ENCODE results near the gene CELF2.
"Not testable (repeated sequence)": the region's sequence is repeated elsewhere in the genome, so short reads cannot be mapped to it uniquely, and the experiment has no call there.

Gene CELF2

GRCh38 chr10:10993785-10994184, 23.9 kb upstream of the CELF2 start:
- no peak for TF ChIP-seq POLR2A (IDR thresholded peaks at IDR 0.05; ENCODE audit: low read depth, low read length)
- no peak for FAIRE-seq
- DNase-seq (ENCODE audit: insufficient read length, low spot score) = no peak

- TF ChIP-seq POLR2A (IDR thresholded peaks at IDR 0.05; ENCODE audit: low read depth, low read length) = no peak
- DNase-seq (ENCODE audit: insufficient read length, low spot score) (no peak), FAIRE-seq (no peak)
Measured at GRCh38 chr10:10994360-10994759, 23.3 kb upstream of the CELF2 start.

- TF ChIP-seq POLR2A (IDR thresholded peaks at IDR 0.05; ENCODE audit: low read depth, low read length) = no peak
- FAIRE-seq = no peak
- no peak for DNase-seq (ENCODE audit: insufficient read length, low spot score)
Measured at GRCh38 chr10:10995120-10995519, 22.6 kb upstream of the CELF2 start.

- DNase-seq (ENCODE audit: insufficient read length, low spot score) (no peak), FAIRE-seq (no peak)
Measured at GRCh38 chr10:10996966-10997620, 20.6 kb upstream of the CELF2 start.

GRCh38 chr10:10999501-10999900, 18.2 kb upstream of the CELF2 start:
- FAIRE-seq; DNase-seq (ENCODE audit: insufficient read length, low spot score): not testable (repeated sequence)

More at GRCh38 chr10:10996966-10997620, 20.6 kb upstream of the CELF2 start:
- no peak for TF ChIP-seq POLR2A (IDR thresholded peaks at IDR 0.05; ENCODE audit: low read depth, low read length)

GRCh38 chr10:11002485-11002884, 15.2 kb upstream of the CELF2 start:
- FAIRE-seq (no peak), DNase-seq (ENCODE audit: insufficient read length, low spot score) (no peak)
- no peak for TF ChIP-seq POLR2A (IDR thresholded peaks at IDR 0.05; ENCODE audit: low read depth, low read length)

GRCh38 chr10:11002916-11003315, 14.8 kb upstream of the CELF2 start:
- TF ChIP-seq POLR2A (IDR thresholded peaks at IDR 0.05; ENCODE audit: low read depth, low read length) = no peak
- no peak for DNase-seq (ENCODE audit: insufficient read length, low spot score)
- FAIRE-seq = no peak

- DNase-seq (ENCODE audit: insufficient read length, low spot score) = no peak
- TF ChIP-seq POLR2A (IDR thresholded peaks at IDR 0.05; ENCODE audit: low read depth, low read length) = no peak
- FAIRE-seq = no peak
Measured at GRCh38 chr10:11003679-11004078, 14.0 kb upstream of the CELF2 start.

GRCh38 chr10:11004144-11005077, 13.3 kb upstream of the CELF2 start:
- FAIRE-seq (no peak), DNase-seq (ENCODE audit: insufficient read length, low spot score) (no peak)
- no peak for TF ChIP-seq POLR2A (IDR thresholded peaks at IDR 0.05; ENCODE audit: low read depth, low read length)

- no peak for TF ChIP-seq POLR2A (IDR thresholded peaks at IDR 0.05; ENCODE audit: low read depth, low read length)
- DNase-seq (ENCODE audit: insufficient read length, low spot score) (no peak), FAIRE-seq (no peak)
Measured at GRCh38 chr10:11005725-11006427, 11.8 kb upstream of the CELF2 start.

- FAIRE-seq (no peak), DNase-seq (ENCODE audit: insufficient read length, low spot score) (no peak)
- TF ChIP-seq POLR2A (IDR thresholded peaks at IDR 0.05; ENCODE audit: low read depth, low read length) = no peak
Measured at GRCh38 chr10:11006428-11006825, 11.2 kb upstream of the CELF2 start.

GRCh38 chr10:11007476-11008020, 10.1 kb upstream of the CELF2 start:
- FAIRE-seq (no peak), DNase-seq (ENCODE audit: insufficient read length, low spot score) (no peak)
- TF ChIP-seq POLR2A (IDR thresholded peaks at IDR 0.05; ENCODE audit: low read depth, low read length) = no peak

GRCh38 chr10:11009471-11010308, 8.0 kb upstream of the CELF2 start:
- TF ChIP-seq POLR2A (IDR thresholded peaks at IDR 0.05; ENCODE audit: low read depth, low read length) = no peak
- FAIRE-seq (no peak), DNase-seq (ENCODE audit: insufficient read length, low spot score) (no peak)

All from H54 (cell line).